ENCODE measurements around the gene NLRX1. TPM values are rescaled to one million over a fixed set of nuclear protein-coding genes. Genes with fewer than 3 reads are reported as not detected.

The NLRX1 gene
- total RNA-seq, 2 donors from 2014 or later: 9.3 to 30.7 TPM

- peaks cover 0 to 11% of the 10 kb centered on the region in 2 donors for H3K27me3 ChIP-seq
- intact Hi-C loops (cut with DNase I): no loop called here
- DNase-seq (no peak), ATAC-seq (no peak)
- H3K36me3 ChIP-seq (replicated peaks in 1 of 2; ENCODE audit: insufficient read depth in 1 of 2, low read depth in 2 of 2): no peaks in the 10 kb centered on the region
- H3K4me1 ChIP-seq: peaks cover 13% of the 10 kb centered on the region
- no peaks in the 10 kb centered on the region for H3K9me3 ChIP-seq
- no peak overlapping the region for H3K4me3 ChIP-seq
- 75% methylated on average over 9 of the region's 9 CpGs for WGBS, 2 donors
- no peak for TF ChIP-seq POLR2A (IDR thresholded peaks at IDR 0.05)
- TF ChIP-seq CTCF (IDR thresholded peaks at IDR 0.05): no peak
- no peak overlapping the region for H3K27ac ChIP-seq
Measured at GRCh38 chr11:119153049-119153818, 15.3 kb upstream of the NLRX1 start.

GRCh38 chr11:119154178-119154577, 14.3 kb upstream of the NLRX1 start:
- Histone ChIP-seq H3K27ac (no peak overlapping the region), H3K4me1 (peaks cover 6% of the 10 kb centered on the region), H3K4me3 (no peak overlapping the region), H3K27me3 (peaks cover 0 to 9% of the 10 kb centered on the region in 2 donors), H3K9me3 (no peaks in the 10 kb centered on the region), H3K36me3 (replicated peaks in 1 of 2; ENCODE audit: insufficient read depth in 1 of 2, low read depth in 2 of 2) (no peaks in the 10 kb centered on the region)
- DNase-seq: no peak
- WGBS, 2 donors: 87 to 88% methylated on average over 4 to 5 of the region's 6 CpGs
- intact Hi-C loops (cut with DNase I): no loop called here
- ATAC-seq: no peak
- no peak for TF ChIP-seq POLR2A (IDR thresholded peaks at IDR 0.05)
- TF ChIP-seq CTCF (IDR thresholded peaks at IDR 0.05): no peak

- ATAC-seq: no peak
Measured at GRCh38 chr11:119155733-119156492, 12.6 kb upstream of the NLRX1 start.

GRCh38 chr11:119156496-119156895, 12.0 kb upstream of the NLRX1 start:
- Histone ChIP-seq H3K27ac (no peak overlapping the region), H3K4me1 (no peaks in the 10 kb centered on the region), H3K4me3 (no peak overlapping the region), H3K9me3 (no peaks in the 10 kb centered on the region), H3K27me3 (no peaks in the 10 kb centered on the region), H3K36me3 (replicated peaks in 1 of 2; ENCODE audit: insufficient read depth in 1 of 2, low read depth in 2 of 2) (no peaks in the 10 kb centered on the region)
- 67 to 100% methylated on average over 1 to 10 of the region's 10 CpGs for WGBS, 2 donors
- no peak for DNase-seq
- TF ChIP-seq POLR2A (IDR thresholded peaks at IDR 0.05) (no peak), CTCF (IDR thresholded peaks at IDR 0.05) (no peak)
- intact Hi-C loops (cut with DNase I): no loop called here
- ATAC-seq: no peak

More at GRCh38 chr11:119155733-119156492, 12.6 kb upstream of the NLRX1 start:
- Histone ChIP-seq H3K4me1 (no peaks in the 10 kb centered on the region), H3K27ac (no peak overlapping the region), H3K9me3 (no peaks in the 10 kb centered on the region), H3K4me3 (no peak overlapping the region), H3K36me3 (replicated peaks in 1 of 2; ENCODE audit: insufficient read depth in 1 of 2, low read depth in 2 of 2) (no peaks in the 10 kb centered on the region), H3K27me3 (no peaks in the 10 kb centered on the region)
- 39 to 41% methylated on average over 8 of the region's 8 CpGs for WGBS, 2 donors
- DNase-seq: peak in 1 of 4 donors; percentile 33
- intact Hi-C loops (cut with DNase I): no loop called here
- TF ChIP-seq POLR2A (IDR thresholded peaks at IDR 0.05): no peak
- TF ChIP-seq CTCF (IDR thresholded peaks at IDR 0.05): peak in 1 of 7 experiments; percentile 25

All from body of pancreas (tissue), 4 donors.